NOMO-1 (cell line): Measurements from ENCODE around the gene PIP4K2B.
"Not testable (repeated sequence)": the region's sequence is repeated elsewhere in the genome, so short reads cannot be mapped to it uniquely, and the experiment has no call there.

Experiments
- DNase-seq, 2 experiments: peaks; one replicate each; lab custom pipeline; 2025; ENCODE audit not compliant: unreplicated experiment in 2 of 2; lab: John Stamatoyannopoulos, UW

Gene PIP4K2B

DNA sequence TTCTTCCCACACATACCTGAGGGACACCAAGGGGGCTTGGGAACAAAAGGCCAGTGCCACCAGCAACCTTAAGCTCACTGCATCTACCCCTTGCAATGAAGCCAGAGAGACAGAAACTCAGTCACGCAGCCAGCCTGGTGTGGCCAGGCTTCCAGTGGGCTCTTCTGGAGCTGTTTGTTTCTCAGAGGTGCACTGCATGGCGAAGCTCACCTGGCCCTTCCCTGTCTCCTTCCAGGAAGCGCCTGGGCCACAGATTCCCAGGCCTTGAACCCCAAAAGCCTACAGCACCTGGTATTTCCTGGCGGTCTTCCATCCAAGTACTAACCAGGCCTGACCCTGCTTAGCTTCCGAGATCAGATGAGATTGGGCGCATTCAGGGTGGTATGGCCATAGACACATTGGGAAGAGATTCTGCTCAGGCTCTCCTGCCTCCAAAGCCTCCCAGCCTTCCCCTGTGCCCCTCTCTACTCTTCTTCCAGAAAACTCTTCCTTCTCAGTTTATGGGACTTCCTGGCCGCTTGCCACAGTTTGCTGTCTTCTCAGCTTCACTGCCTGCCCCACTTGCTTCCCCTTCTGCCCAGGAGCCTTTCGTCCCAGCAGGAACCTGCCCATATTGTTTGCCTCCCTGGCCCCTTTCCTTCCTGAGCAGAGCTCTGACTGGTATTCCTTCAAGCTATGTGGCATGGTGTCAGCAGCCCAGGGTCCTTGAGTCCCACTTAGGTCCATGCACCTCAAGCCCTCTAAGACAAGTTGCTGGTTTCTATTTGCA is 67.6 kb downstream of the PIP4K2B start:
- no peak for DNase-seq

- no peak for DNase-seq
These were observed 68.6 kb downstream of the PIP4K2B start for GRCh38 chr17:38730526-38731379.

DNA sequence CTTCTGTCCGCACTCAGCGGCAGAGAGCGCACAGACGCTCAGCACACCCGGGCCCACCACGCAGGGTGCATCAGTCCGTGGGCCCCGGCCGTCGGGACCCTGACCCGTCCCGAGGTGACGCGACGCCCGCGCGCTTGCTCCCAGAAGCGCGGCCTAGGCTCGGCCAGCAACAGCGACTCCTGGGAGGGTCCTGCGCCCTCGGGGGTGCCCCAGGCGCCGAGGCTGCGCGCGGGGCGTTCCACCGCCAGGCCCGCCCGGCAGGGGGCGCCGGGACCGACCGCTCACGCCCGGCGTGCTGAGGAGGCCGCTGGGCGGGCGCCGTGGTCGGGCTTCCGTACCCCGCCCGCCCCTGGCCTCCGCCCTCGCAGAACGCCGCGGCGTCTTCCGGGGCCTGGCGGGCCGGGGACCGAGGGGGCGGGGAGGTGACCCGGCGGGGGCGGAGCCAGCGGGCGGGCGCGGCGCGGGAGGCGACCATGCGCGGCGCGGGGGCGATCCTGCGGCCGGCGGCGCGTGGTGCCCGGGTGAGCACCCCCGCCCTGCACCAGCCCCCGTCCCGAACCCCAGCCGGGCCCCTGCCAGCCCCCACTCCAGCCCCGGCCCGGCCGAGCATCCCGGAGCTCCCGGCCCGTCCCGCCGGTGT is 69.3 kb downstream of the PIP4K2B start, which contains the start of gene CISD3:
Gene CISD3, plus strand, starts transcription at position 456 of the 640 bp plus-strand sequence. Its CDS starts 18 bp downstream, at position 474.
- peak; percentile 84 to 93 for DNase-seq

GRCh38 chr17:38729368-38729885 is 69.9 kb downstream of the PIP4K2B start:
- DNase-seq, result no peak

GRCh38 chr17:38728290-38728831 is 71.0 kb downstream of the PIP4K2B start:
- peak in 1 of 2 experiments; percentile 46 for DNase-seq

GRCh38 chr17:38727736-38728135 is 71.6 kb downstream of the PIP4K2B start:
- DNase-seq, result no peak

- DNase-seq, result not testable (repeated sequence)
These were observed 73.2 kb downstream of the PIP4K2B start for GRCh38 chr17:38726145-38726544.

GRCh38 chr17:38725066-38725465 is 74.3 kb downstream of the PIP4K2B start:
- DNase-seq, result no peak

GRCh38 chr17:38724337-38724988 is 74.9 kb downstream of the PIP4K2B start:
- DNase-seq, result no peak

DNA sequence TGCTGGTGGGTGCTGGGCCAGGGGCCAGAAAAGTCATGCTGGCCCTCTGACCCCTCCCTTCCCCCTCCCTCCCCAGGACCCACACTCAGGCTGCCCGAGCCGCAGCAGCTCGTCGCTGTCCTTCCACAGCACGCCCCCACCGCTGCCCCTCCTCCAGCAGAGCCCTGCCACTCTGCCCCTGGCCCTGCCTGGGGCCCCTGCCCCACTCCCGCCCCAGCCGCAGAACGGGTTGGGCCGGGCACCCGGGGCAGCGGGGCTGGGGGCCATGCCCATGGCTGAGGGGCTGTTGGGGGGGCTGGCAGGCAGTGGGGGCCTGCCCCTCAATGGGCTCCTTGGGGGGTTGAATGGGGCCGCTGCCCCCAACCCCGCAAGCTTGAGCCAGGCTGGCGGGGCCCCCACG is 77.6 kb downstream of the PIP4K2B start:
- no peak for DNase-seq

DNA sequence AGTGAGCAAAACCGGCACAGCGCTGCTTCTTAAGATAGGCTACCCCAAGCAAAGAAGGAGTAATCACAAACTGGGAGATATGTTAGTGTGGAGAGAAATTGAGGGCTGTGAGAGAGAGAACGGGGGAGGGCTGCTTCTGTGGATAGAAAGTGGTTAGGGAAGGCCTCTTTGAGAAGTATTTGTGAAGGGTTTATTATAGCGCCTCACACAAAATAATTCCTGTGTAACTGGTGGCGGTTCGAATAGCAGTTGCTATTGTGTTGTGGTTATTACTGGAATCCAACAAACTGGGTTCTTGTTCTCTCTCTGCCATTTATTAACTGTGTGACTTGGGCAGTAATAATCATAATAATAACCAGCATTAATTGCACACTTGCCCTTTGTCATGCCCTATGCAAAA is 78.4 kb downstream of the PIP4K2B start:
- DNase-seq, result no peak

GRCh38 chr17:38719943-38720641 is 79.3 kb downstream of the PIP4K2B start:
- DNase-seq, result no peak

- DNase-seq, result no peak
These were observed 79.9 kb downstream of the PIP4K2B start for GRCh38 chr17:38719289-38719942.

DNA sequence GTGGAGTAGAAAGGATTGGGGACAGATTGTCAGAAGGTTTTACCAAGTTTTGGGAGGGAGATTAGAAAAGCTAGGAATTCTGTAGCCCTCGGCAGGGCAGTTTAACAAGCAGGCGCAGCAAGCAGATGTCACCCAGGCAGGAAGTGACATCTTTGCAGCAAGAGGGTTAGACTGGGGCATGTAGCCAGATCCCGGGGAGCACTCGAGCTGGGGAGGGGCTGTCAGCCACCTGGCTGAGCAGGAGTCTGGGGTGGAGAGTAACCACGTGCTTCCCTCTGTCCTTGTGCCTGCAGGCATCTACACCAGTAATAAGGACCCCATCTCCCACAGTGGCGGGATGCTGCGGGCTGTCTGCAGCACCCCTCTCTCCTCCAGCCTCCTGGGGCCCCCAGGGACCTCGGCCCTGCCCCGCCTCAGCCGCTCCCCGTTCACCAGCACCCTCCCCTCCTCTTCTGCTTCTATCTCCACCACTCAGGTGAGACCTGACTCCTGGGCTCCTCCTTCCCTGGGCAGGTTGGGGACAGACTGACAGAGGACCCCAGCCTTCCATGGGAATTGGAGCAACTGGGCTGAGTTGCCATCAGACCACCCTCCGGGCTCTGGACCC is 82.1 kb downstream of the PIP4K2B start:
- DNase-seq, result no peak

DNA sequence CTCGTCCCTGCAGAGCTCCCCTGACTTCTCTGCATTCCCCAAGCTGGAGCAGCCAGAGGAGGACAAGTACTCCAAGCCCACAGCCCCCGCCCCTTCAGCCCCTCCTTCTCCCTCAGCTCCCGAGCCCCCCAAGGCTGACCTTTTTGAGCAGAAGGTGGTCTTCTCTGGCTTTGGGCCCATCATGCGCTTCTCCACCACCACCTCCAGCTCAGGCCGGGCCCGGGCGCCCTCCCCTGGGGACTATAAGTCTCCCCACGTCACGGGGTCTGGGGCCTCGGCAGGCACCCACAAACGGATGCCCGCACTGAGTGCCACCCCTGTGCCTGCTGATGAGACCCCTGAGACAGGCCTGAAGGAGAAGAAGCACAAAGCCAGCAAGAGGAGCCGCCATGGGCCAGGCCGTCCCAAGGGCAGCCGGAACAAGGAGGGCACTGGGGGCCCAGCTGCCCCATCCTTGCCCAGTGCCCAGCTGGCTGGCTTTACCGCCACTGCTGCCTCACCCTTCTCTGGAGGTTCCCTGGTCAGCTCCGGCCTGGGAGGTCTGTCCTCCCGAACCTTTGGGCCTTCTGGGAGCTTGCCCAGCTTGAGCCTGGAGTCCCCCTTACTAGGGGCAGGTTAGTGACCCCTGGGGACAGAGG is 82.9 kb downstream of the PIP4K2B start:
- no peak for DNase-seq
